Measurements from ENCODE around the gene DNHD1. TPM values are rescaled to one million over a fixed set of nuclear protein-coding genes. Genes with fewer than 3 reads are reported as not detected.

Gene DNHD1
- total RNA-seq, 1 donor from 2014 or later: 7.8 TPM

- DNase-seq (ENCODE audit: low read depth): peak; percentile 69
Measured at GRCh38 chr11:6531267-6531752, 34.2 kb downstream of the DNHD1 start.

GRCh38 chr11:6538456-6538855 is 41.4 kb downstream of the DNHD1 start:
- no peak for DNase-seq (ENCODE audit: low read depth)

GRCh38 chr11:6538945-6539344 is 41.9 kb downstream of the DNHD1 start:
- no peak for DNase-seq (ENCODE audit: low read depth)

GRCh38 chr11:6539748-6540268 is 42.7 kb downstream of the DNHD1 start:
- DNase-seq (ENCODE audit: low read depth): no peak

GRCh38 chr11:6541356-6541755 is 44.3 kb downstream of the DNHD1 start:
- DNase-seq (ENCODE audit: low read depth): no peak

- no peak for DNase-seq (ENCODE audit: low read depth)
Measured at GRCh38 chr11:6542727-6543126, 45.6 kb downstream of the DNHD1 start.

GRCh38 chr11:6544921-6545850 is 48.1 kb downstream of the DNHD1 start:
- DNase-seq (ENCODE audit: low read depth): peak; percentile 52

- no peak for DNase-seq (ENCODE audit: low read depth)
Measured at GRCh38 chr11:6545917-6546605, 49.0 kb downstream of the DNHD1 start.

- DNase-seq (ENCODE audit: low read depth): no peak
Measured at GRCh38 chr11:6546735-6547134, 49.7 kb downstream of the DNHD1 start.

- DNase-seq (ENCODE audit: low read depth): no peak
Measured at GRCh38 chr11:6547177-6547576, 50.1 kb downstream of the DNHD1 start.

- DNase-seq (ENCODE audit: low read depth): no peak
Measured at GRCh38 chr11:6548121-6548520, 51.0 kb downstream of the DNHD1 start.

- DNase-seq (ENCODE audit: low read depth): no peak
Measured at GRCh38 chr11:6548641-6549040, 51.6 kb downstream of the DNHD1 start.

- no peak for DNase-seq (ENCODE audit: low read depth)
Measured at GRCh38 chr11:6553634-6554033, 56.6 kb downstream of the DNHD1 start.

- no peak for DNase-seq (ENCODE audit: low read depth)
Measured at GRCh38 chr11:6554828-6555706, 58.0 kb downstream of the DNHD1 start.

GRCh38 chr11:6556139-6556949 is 59.3 kb downstream of the DNHD1 start:
- no peak for DNase-seq (ENCODE audit: low read depth)

GRCh38 chr11:6557063-6557462 is 60.0 kb downstream of the DNHD1 start:
- peak; percentile 21 for DNase-seq (ENCODE audit: low read depth)

GRCh38 chr11:6557761-6558674 is 60.9 kb downstream of the DNHD1 start:
- no peak for DNase-seq (ENCODE audit: low read depth)

- peak; percentile 68 for DNase-seq (ENCODE audit: low read depth)
Measured at GRCh38 chr11:6559369-6559768, 62.3 kb downstream of the DNHD1 start.

- no peak for DNase-seq (ENCODE audit: low read depth)
Measured at GRCh38 chr11:6561288-6561687, 64.2 kb downstream of the DNHD1 start.
